Lower lobe of right lung (tissue), 2 donors: ENCODE measurements around the gene PCDH9. TPM values are rescaled to one million over a fixed set of nuclear protein-coding genes. Genes with fewer than 3 reads are reported as not detected.

Experiments
- ATAC-seq, 2 donors: fragments of 200-7000 bp; cut with Tn5 transposase; one replicate each; pipeline ENCODE4 v1.9.1; 2020 to 2022; ENCODE audit warnings: mild to moderate bottlenecking in 2 of 2, moderate library complexity in 2 of 2
- DNase-seq: peaks from one replicate; pipeline ENCODE4 v3.0.0-alpha.2; 2020
- H3K27ac ChIP-seq: fragments of 200-600 bp; one replicate; pipeline ENCODE4 v1.8.0; 2022
- H3K27me3 ChIP-seq: fragments of 200-600 bp; one replicate; pipeline ENCODE4 v1.8.0; 2022; ENCODE audit warnings: low read depth
- H3K36me3 ChIP-seq: fragments of 200-600 bp; one replicate; pipeline ENCODE4 v1.8.0; 2022; ENCODE audit warnings: mild to moderate bottlenecking
- H3K4me1 ChIP-seq: fragments of 200-600 bp; one replicate; pipeline ENCODE4 v1.8.0; 2022
- H3K4me3 ChIP-seq: fragments of 200-600 bp; one replicate; pipeline ENCODE4 v1.8.0; 2022; ENCODE audit warnings: mild to moderate bottlenecking
- H3K9me3 ChIP-seq: fragments of 200-600 bp; one replicate; pipeline ENCODE4 v1.8.0; 2022
- CTCF ChIP-seq: fragments of 200-600 bp; IDR thresholded peaks from one replicate; pipeline ENCODE4 v1.8.0; 2022; ENCODE audit warnings: antibody characterized with exemption, mild to moderate bottlenecking
- intact Hi-C: fragments of 100-400 bp; cut with DNase I; formaldehyde crosslinking; loops from one replicate; pipeline ENCODE4 v1.11.0; 2022
- total RNA-seq: library from RNA; stranded (reverse); fragmentation: NEBNext Ultra II Directional; extraction: Animal tissue kit (Norgen Biotek cat#: 25700); gene quantifications from one replicate; pipeline ENCODE4 v1.2.1, GENCODE V29; 2021
- donor health status: DM: no; HTN: yes; CAD: no; lungs with severe emphysema.

The PCDH9 gene
- total RNA-seq, 1 donor from 2014 or later: 8.9 TPM

- Histone ChIP-seq H3K4me3 (no peak overlapping the region), H3K27ac (no peak overlapping the region), H3K4me1 (no peaks in the 10 kb centered on the region), H3K27me3 (no peaks in the 10 kb centered on the region), H3K36me3 (no peaks in the 10 kb centered on the region), H3K9me3 (no peaks in the 10 kb centered on the region)
- intact Hi-C loops: no loop called here
- no peak for TF ChIP-seq CTCF
- no peak for DNase-seq
- ATAC-seq: no peak
These were observed 828.1 kb downstream of the PCDH9 start for GRCh38 chr13:66402066-66402465.

GRCh38 chr13:66400292-66400691 lies 829.8 kb downstream of the PCDH9 start:
- DNase-seq (no peak), ATAC-seq (no peak)
- no peaks in the 10 kb centered on the region for H3K27me3 ChIP-seq
- H3K4me3 ChIP-seq: no peak overlapping the region
- intact Hi-C loops: no loop called here
- H3K9me3 ChIP-seq: no peaks in the 10 kb centered on the region
- TF ChIP-seq CTCF: no peak
- no peaks in the 10 kb centered on the region for H3K4me1 ChIP-seq
- H3K27ac ChIP-seq: no peak overlapping the region
- H3K36me3 ChIP-seq: no peaks in the 10 kb centered on the region

DNA sequence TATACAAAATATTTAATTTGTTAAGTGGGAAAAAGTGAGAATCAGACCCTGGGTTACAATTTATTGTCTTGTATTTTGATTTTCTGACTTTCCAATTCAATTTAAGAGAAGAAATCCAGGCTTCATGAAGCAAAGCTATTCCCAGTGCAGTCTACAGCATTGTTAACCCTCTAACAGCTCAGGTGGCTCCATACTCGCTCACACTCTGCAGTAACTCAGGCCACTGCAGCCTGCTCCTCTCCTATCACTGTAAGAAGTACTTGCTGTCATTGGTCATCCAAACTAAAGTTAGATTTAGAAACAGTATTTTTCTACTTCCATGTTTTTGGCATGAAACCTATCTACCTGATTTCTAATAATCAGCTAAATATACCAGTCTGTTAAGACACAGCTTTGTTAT lies 830.3 kb downstream of the PCDH9 start:
- intact Hi-C loops: no loop called here
- no peaks in the 10 kb centered on the region for H3K9me3 ChIP-seq
- H3K36me3 ChIP-seq: no peaks in the 10 kb centered on the region
- no peaks in the 10 kb centered on the region for H3K27me3 ChIP-seq
- H3K27ac ChIP-seq: no peak overlapping the region
- TF ChIP-seq CTCF: no peak
- no peak for DNase-seq
- ATAC-seq: no peak
- H3K4me1 ChIP-seq: no peaks in the 10 kb centered on the region
- no peak overlapping the region for H3K4me3 ChIP-seq

- Histone ChIP-seq H3K4me3 (no peak overlapping the region), H3K36me3 (no peaks in the 10 kb centered on the region), H3K27me3 (no peaks in the 10 kb centered on the region), H3K27ac (no peak overlapping the region), H3K9me3 (no peaks in the 10 kb centered on the region), H3K4me1 (no peaks in the 10 kb centered on the region)
- intact Hi-C loops: no loop called here
- DNase-seq (no peak), ATAC-seq (no peak)
- no peak for TF ChIP-seq CTCF
These were observed 833.0 kb downstream of the PCDH9 start for GRCh38 chr13:66397133-66397532.

GRCh38 chr13:66391322-66391721 lies 838.8 kb downstream of the PCDH9 start:
- Histone ChIP-seq H3K9me3 (no peaks in the 10 kb centered on the region), H3K36me3 (no peaks in the 10 kb centered on the region)
- ATAC-seq: no peak

More at GRCh38 chr13:66391322-66391721, 838.8 kb downstream of the PCDH9 start:
- intact Hi-C loops: no loop called here
- H3K27ac ChIP-seq: no peak overlapping the region
- TF ChIP-seq CTCF: no peak
- H3K27me3 ChIP-seq: no peaks in the 10 kb centered on the region
- H3K4me1 ChIP-seq: no peaks in the 10 kb centered on the region
- no peak overlapping the region for H3K4me3 ChIP-seq
- DNase-seq: no peak
